Kidney capillary endothelial cell (primary cell): ENCODE measurements around the gene CLEC14A.
A peak's percentile ranks its signal among the peaks of the same experiment; 100 is the strongest.

Experiments
- DNase-seq: peaks from one replicate; pipeline ENCODE4 v3.0.0-alpha.2; 2018; ENCODE audit warnings: low spot score

Gene CLEC14A

GRCh38 chr14:38255673-38256532, at the start of gene CLEC14A:
Gene CLEC14A (minus strand): TSS chr14:38256093. CDS start chr14:38256022, 71 bp downstream.
- no peak for DNase-seq

GRCh38 chr14:38302966-38303365, 47.1 kb upstream of the CLEC14A start:
- DNase-seq: no peak

- no peak for DNase-seq
Observed at GRCh38 chr14:38302034-38302433, 46.1 kb upstream of the CLEC14A start.

GRCh38 chr14:38297681-38298080, 41.8 kb upstream of the CLEC14A start:
- DNase-seq: no peak

GRCh38 chr14:38291681-38292467, 36.0 kb upstream of the CLEC14A start:
- peak; percentile 46 for DNase-seq

- peak; percentile 98 for DNase-seq
Observed at GRCh38 chr14:38290601-38291188, 34.8 kb upstream of the CLEC14A start.

- no peak for DNase-seq
Observed at GRCh38 chr14:38286452-38286851, 30.6 kb upstream of the CLEC14A start.

- no peak for DNase-seq
Observed at GRCh38 chr14:38285962-38286361, 30.1 kb upstream of the CLEC14A start.

- DNase-seq: no peak
Observed at GRCh38 chr14:38282936-38283335, 27.0 kb upstream of the CLEC14A start.

- no peak for DNase-seq
Observed at GRCh38 chr14:38280081-38280480, 24.2 kb upstream of the CLEC14A start.

- DNase-seq: no peak
Observed at GRCh38 chr14:38279572-38279971, 23.7 kb upstream of the CLEC14A start.

- no peak for DNase-seq
Observed at GRCh38 chr14:38278035-38278434, 22.1 kb upstream of the CLEC14A start.

GRCh38 chr14:38262844-38263243, 7.0 kb upstream of the CLEC14A start:
- no peak for DNase-seq

- no peak for DNase-seq
Observed at GRCh38 chr14:38261620-38262019, 5.7 kb upstream of the CLEC14A start.

GRCh38 chr14:38257507-38257906, 1.6 kb upstream of the CLEC14A start:
- DNase-seq: peak; percentile 60

GRCh38 chr14:38256533-38256840, 594 bp upstream of the CLEC14A start:
- DNase-seq: peak; percentile 97

GRCh38 chr14:38255408-38255672, 553 bp downstream of the CLEC14A start:
- peak; percentile 6 for DNase-seq

GRCh38 chr14:38254571-38255407, 1.1 kb downstream of the CLEC14A start:
- peak; percentile 26 for DNase-seq

- DNase-seq: peak; percentile 11
Observed at GRCh38 chr14:38253676-38254075, 2.2 kb downstream of the CLEC14A start.

- DNase-seq: peak; percentile 55
Observed at GRCh38 chr14:38252066-38252710, 3.7 kb downstream of the CLEC14A start.

GRCh38 chr14:38250331-38250730, 5.6 kb downstream of the CLEC14A start:
- no peak for DNase-seq
